Naive thymus-derived CD4-positive, alpha-beta T cell (primary cell): ENCODE results near the gene JAG2. TPM values are rescaled to one million over a fixed set of nuclear protein-coding genes. Genes with fewer than 3 reads are reported as not detected.

Source experiments
- ATAC-seq: fragments of 150-1000 bp; cut with Tn5 transposase; 2 replicates; pipeline ENCODE4 v1.10.0; 2021; ENCODE audit warnings: mild to moderate bottlenecking, moderate library complexity
- CTCF ChIA-PET: fragments of 350-600 bp; sonication (Branson Sonifier 250); formaldehyde crosslinking; loops from one replicate; lab custom pipeline; 2021; ENCODE audit warnings: antibody characterized with exemption; lab: Charles Lee
- POLR2A ChIA-PET: fragments of 350-600 bp; sonication (Branson Sonifier 250); formaldehyde crosslinking; loops from one replicate; lab custom pipeline; 2021; ENCODE audit warnings: antibody characterized with exemption, inconsistent platforms; lab: Charles Lee
- DNase-seq, 9 donors: peaks; one replicate each; pipeline versions ENCODE4 v3.0.0 to v3.0.0-alpha.2; 2020 to 2022; ENCODE audit warnings: mixed read lengths in 1 of 9
- H3K27ac ChIP-seq: one replicate; pipeline ENCODE4 v1.7.0; 2013; ENCODE audit warnings: mild to moderate bottlenecking, low read depth, low read length, moderate library complexity
- H3K27me3 ChIP-seq, 2 donors: one replicate each; pipeline ENCODE4 v1.7.0; 2013; ENCODE audit warnings: low read length in 2 of 2, mild to moderate bottlenecking in 2 of 2, moderate library complexity in 2 of 2; ENCODE audit not compliant: control insufficient read depth in 2 of 2, insufficient read depth in 2 of 2
- H3K36me3 ChIP-seq, 3 experiments: 1 replicate in 2 of 3; 2 replicates in 1 of 3; pipeline ENCODE4 v1.7.0; 2013; ENCODE audit warnings: low read length in 3 of 3, mild to moderate bottlenecking in 3 of 3, moderate library complexity in 1 of 3; ENCODE audit not compliant: insufficient read depth in 3 of 3, control insufficient read depth in 2 of 3
- H3K4me1 ChIP-seq, 2 donors: one replicate each; pipeline ENCODE4 v1.7.0; 2013; ENCODE audit warnings: low read length in 2 of 2, mild to moderate bottlenecking in 2 of 2, moderate library complexity in 1 of 2; ENCODE audit not compliant: control insufficient read depth in 2 of 2, insufficient read depth in 2 of 2
- H3K4me3 ChIP-seq: 2 replicates; pipeline ENCODE4 v1.7.0; 2013; ENCODE audit warnings: mild to moderate bottlenecking, low read length
- H3K9me3 ChIP-seq, 3 experiments: 1 replicate in 2 of 3; 2 replicates in 1 of 3; pipeline ENCODE4 v1.7.0; 2013; ENCODE audit warnings: low read length in 3 of 3; ENCODE audit not compliant: control insufficient read depth in 2 of 3
- H3K27ac Mint-ChIP-seq, 9 donors: one replicate each; pipeline ENCODE4 v1.8.0; 2020 to 2022; ENCODE audit warnings: mixed read lengths in 9 of 9, mild to moderate bottlenecking in 8 of 9, moderate library complexity in 5 of 9, inconsistent platforms in 2 of 9
- H3K27me3 Mint-ChIP-seq, 5 donors: one replicate each; pipeline ENCODE4 v1.8.0; 2021 to 2022; ENCODE audit warnings: mixed read lengths in 5 of 5, mild to moderate bottlenecking in 1 of 5
- H3K36me3 Mint-ChIP-seq, 5 donors: one replicate each; pipeline ENCODE4 v1.8.0; 2020 to 2022; ENCODE audit warnings: mixed read lengths in 5 of 5, mild to moderate bottlenecking in 3 of 5, inconsistent platforms in 1 of 5
- H3K4me1 Mint-ChIP-seq, 7 donors: one replicate each; pipeline ENCODE4 v1.8.0; 2020 to 2022; ENCODE audit warnings: mixed read lengths in 7 of 7, mild to moderate bottlenecking in 3 of 7, inconsistent platforms in 1 of 7
- H3K4me3 Mint-ChIP-seq, 10 donors: one replicate each; pipeline ENCODE4 v1.8.0; 2020 to 2022; ENCODE audit warnings: mild to moderate bottlenecking in 10 of 10, mixed read lengths in 10 of 10, moderate library complexity in 6 of 10, inconsistent platforms in 2 of 10
- H3K9me3 Mint-ChIP-seq, 11 donors: one replicate each; pipeline ENCODE4 v1.8.0; 2020 to 2022; ENCODE audit warnings: mixed read lengths in 11 of 11, mild to moderate bottlenecking in 4 of 11, inconsistent platforms in 1 of 11, moderate library complexity in 1 of 11
- intact Hi-C, 2 donors: fragments of 100-400 bp; cut with micrococcal nuclease; formaldehyde crosslinking; loops; one replicate each; pipeline ENCODE4 v1.15.1; 2023
- polyA plus RNA-seq, 2 donors: library from polyadenylated mRNA; unstranded; fragments of 300-500 nt; fragmentation: Illumina TruSeq; gene quantifications; one replicate each; pipeline ENCODE4 v1.2.3, GENCODE V29; 2021
- total RNA-seq, 6 experiments: library from RNA in 5 of 6; stranded (reverse) in 5 of 6; gene quantifications; 1 replicate in 5 of 6; 2 replicates in 1 of 6; pipeline ENCODE4 v1.2.3 and lab custom pipeline; 2021 to 2026

The JAG2 gene
- total and polyA plus RNA-seq, 7 experiments from 2014 or later = 0.21 to 5.7 (median 1.3) TPM; not detected in 1

GRCh38 chr14:105165761-105166485 lies 2.7 kb downstream of the JAG2 start:
- CTCF ChIA-PET = no interaction called here

GRCh38 chr14:105165134-105165704 lies 3.4 kb downstream of the JAG2 start:
- H3K9me3 ChIP-seq = no peaks in the 10 kb centered on the region
- peaks cover 0 to 18% (median 13%) of the 10 kb centered on the region in 5 donors for H3K27me3 Mint-ChIP-seq
- no peaks in the 10 kb centered on the region for H3K36me3 ChIP-seq
- H3K4me1 Mint-ChIP-seq = peaks cover 0 to 9% (median 5%) of the 10 kb centered on the region in 7 donors
- no peak overlapping the region for H3K27ac Mint-ChIP-seq
- no peaks in the 10 kb centered on the region for H3K36me3 Mint-ChIP-seq
- no peaks in the 10 kb centered on the region for H3K9me3 Mint-ChIP-seq
- H3K4me3 ChIP-seq = no peak overlapping the region
- ChIA-PET CTCF (interaction anchor here (0.6 kb wide), 1 partner anchor 247 kb away, joined by 3 read pairs; no protein-coding TSS in a partner anchor), POLR2A (no interaction called here)
- ATAC-seq (no peak), DNase-seq (no peak)
- H3K4me1 ChIP-seq = peaks cover 6 to 7% of the 10 kb centered on the region in 2 donors
- peaks cover 0 to 6% of the 10 kb centered on the region in 2 donors for H3K27me3 ChIP-seq
- peak overlapping the region in 3 of 10 donors; percentile 25 to 69 (median 51) for H3K4me3 Mint-ChIP-seq
- intact Hi-C loops = loop anchor here in 1 of 2 donors (5.0 kb wide), 1 partner anchor 73 kb away; no protein-coding TSS in a partner anchor
- H3K27ac ChIP-seq = no peak overlapping the region

More at GRCh38 chr14:105165761-105166485, 2.7 kb downstream of the JAG2 start:
- no peaks in the 10 kb centered on the region for H3K36me3 ChIP-seq
- no peaks in the 10 kb centered on the region for H3K9me3 ChIP-seq
- POLR2A ChIA-PET = no interaction called here
- H3K4me1 ChIP-seq = peaks cover 6 to 11% of the 10 kb centered on the region in 2 donors
- Mint-ChIP-seq H3K27me3 (peaks cover 0 to 20% (median 13%) of the 10 kb centered on the region in 5 donors), H3K4me3 (peak overlapping the region in 3 of 10 donors; percentile 25 to 69 (median 42)), H3K27ac (no peak overlapping the region), H3K4me1 (peaks cover 0 to 9% (median 5%) of the 10 kb centered on the region in 7 donors), H3K9me3 (no peaks in the 10 kb centered on the region), H3K36me3 (no peaks in the 10 kb centered on the region)
- DNase-seq (no peak), ATAC-seq (no peak)
- H3K27me3 ChIP-seq = peaks cover 0 to 6% of the 10 kb centered on the region in 2 donors
- H3K4me3 ChIP-seq = no peak overlapping the region
- no peak overlapping the region for H3K27ac ChIP-seq
- intact Hi-C loops = loop anchor here in 1 of 2 donors (5.0 kb wide), 1 partner anchor 74 kb away; no protein-coding TSS in a partner anchor

- ATAC-seq = no peak
- H3K4me3 Mint-ChIP-seq = no peak overlapping the region
- no peak overlapping the region for H3K27ac ChIP-seq
- H3K4me1 Mint-ChIP-seq = peaks cover 0 to 3% (median 0%) of the 10 kb centered on the region in 7 donors
- no peaks in the 10 kb centered on the region for H3K9me3 ChIP-seq
- H3K36me3 ChIP-seq = no peaks in the 10 kb centered on the region
- H3K27me3 ChIP-seq = no peaks in the 10 kb centered on the region
- H3K36me3 Mint-ChIP-seq = no peaks in the 10 kb centered on the region
- CTCF ChIA-PET = no interaction called here
- H3K9me3 Mint-ChIP-seq = no peaks in the 10 kb centered on the region
- POLR2A ChIA-PET = no interaction called here
- no peak overlapping the region for H3K4me3 ChIP-seq
- peaks cover 0 to 8% (median 3%) of the 10 kb centered on the region in 5 donors for H3K27me3 Mint-ChIP-seq
- H3K27ac Mint-ChIP-seq = no peak overlapping the region
- intact Hi-C loops = no loop called here
- H3K4me1 ChIP-seq = no peaks in the 10 kb centered on the region
- no peak for DNase-seq
These were observed 5.4 kb downstream of the JAG2 start for GRCh38 chr14:105163040-105163742.

DNA sequence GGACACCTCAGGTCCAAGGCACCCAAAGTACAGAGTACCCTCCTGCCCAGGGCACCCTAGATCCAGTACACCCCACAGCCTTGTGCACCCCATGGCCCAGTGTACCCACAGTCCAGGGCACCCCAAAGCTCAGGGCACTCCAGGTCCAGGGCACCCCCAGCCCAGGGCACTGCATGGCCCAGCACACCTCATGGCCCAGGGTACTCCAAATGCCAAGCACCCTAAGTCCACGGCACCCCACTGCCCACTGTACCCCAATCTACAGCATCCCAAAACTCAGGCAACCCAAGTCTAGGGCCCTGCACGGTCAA lies 6.0 kb downstream of the JAG2 start:
- H3K9me3 ChIP-seq = no peaks in the 10 kb centered on the region
- no peak for DNase-seq
- intact Hi-C loops = no loop called here
- H3K36me3 ChIP-seq = no peaks in the 10 kb centered on the region
- H3K4me3 ChIP-seq = no peak overlapping the region
- H3K27ac ChIP-seq = no peak overlapping the region
- ChIA-PET CTCF (no interaction called here), POLR2A (no interaction called here)
- peaks cover 0 to 3% (median 0%) of the 10 kb centered on the region in 7 donors for H3K4me1 Mint-ChIP-seq
- no peaks in the 10 kb centered on the region for H3K36me3 Mint-ChIP-seq
- peaks cover 0 to 8% (median 3%) of the 10 kb centered on the region in 5 donors for H3K27me3 Mint-ChIP-seq
- no peak for ATAC-seq
- H3K27me3 ChIP-seq = no peaks in the 10 kb centered on the region
- H3K9me3 Mint-ChIP-seq = no peaks in the 10 kb centered on the region
- no peak overlapping the region for H3K4me3 Mint-ChIP-seq
- no peak overlapping the region for H3K27ac Mint-ChIP-seq
- no peaks in the 10 kb centered on the region for H3K4me1 ChIP-seq

DNA sequence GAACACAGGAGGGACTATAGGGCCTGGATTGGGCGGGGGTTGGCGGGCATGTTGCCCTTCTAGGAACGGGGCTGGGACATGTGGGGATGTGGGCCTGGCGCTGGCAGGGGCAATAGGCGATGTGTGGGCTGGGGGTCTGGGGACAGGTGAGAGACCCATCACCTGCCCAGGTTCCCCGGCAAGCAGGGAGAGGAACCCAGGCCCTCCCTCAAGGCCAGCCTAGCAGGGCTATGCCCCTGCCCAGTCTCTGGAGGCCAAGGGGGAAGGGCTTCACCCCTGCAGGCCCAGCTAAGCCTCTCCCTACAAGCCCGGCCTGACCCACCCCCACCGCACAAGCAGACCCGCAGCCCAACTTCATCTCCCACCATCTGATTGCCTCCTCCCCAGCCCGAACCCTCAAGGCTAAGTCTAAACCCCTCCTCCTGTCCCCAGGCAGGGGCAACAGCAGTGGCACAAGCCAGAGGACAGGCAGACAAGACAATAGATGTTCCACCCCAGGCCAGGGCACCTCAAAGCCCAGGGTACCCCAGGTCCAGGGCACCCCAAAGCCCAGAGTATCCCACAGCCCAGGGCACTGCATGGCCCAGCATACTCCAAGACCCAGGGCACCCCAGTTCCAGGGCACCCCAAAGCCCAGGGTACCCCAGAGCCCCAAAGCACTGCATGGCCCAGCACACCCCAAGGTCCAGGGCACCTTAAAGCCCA lies 6.5 kb downstream of the JAG2 start:
- Mint-ChIP-seq H3K4me3 (no peak overlapping the region), H3K9me3 (no peaks in the 10 kb centered on the region), H3K4me1 (peaks cover 0 to 3% (median 0%) of the 10 kb centered on the region in 7 donors), H3K36me3 (no peaks in the 10 kb centered on the region), H3K27me3 (peaks cover 0 to 8% (median 3%) of the 10 kb centered on the region in 5 donors), H3K27ac (no peak overlapping the region)
- DNase-seq (no peak), ATAC-seq (peak; percentile 57)
- Histone ChIP-seq H3K4me1 (no peaks in the 10 kb centered on the region), H3K36me3 (no peaks in the 10 kb centered on the region), H3K27me3 (no peaks in the 10 kb centered on the region), H3K4me3 (no peak overlapping the region), H3K27ac (no peak overlapping the region), H3K9me3 (no peaks in the 10 kb centered on the region)
- intact Hi-C loops = no loop called here
- POLR2A ChIA-PET = no interaction called here
- CTCF ChIA-PET = no interaction called here

DNA sequence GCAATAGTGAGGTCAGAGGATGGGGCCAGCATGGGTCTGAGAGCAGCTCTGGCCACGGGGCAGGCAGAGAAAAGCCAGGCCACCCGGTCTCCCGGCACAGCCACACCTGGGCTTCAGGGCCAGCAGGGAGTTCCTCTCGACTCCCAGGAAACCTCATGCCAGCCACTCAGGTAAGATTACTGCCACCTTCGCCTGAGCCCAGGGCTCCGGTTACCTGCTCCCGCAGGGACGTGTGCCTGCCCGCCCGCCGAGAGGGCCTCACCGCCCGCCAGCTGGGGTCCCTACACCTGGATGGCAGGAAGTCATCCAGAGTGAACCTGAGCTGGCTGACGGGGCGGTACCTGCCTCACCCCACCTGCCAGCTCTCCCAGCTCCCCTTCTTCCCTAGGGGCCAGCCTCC lies 7.3 kb downstream of the JAG2 start:
- ATAC-seq = no peak
- no peak overlapping the region for H3K4me3 ChIP-seq
- no peak overlapping the region for H3K27ac ChIP-seq
- CTCF ChIA-PET = no interaction called here
- Mint-ChIP-seq H3K27me3 (peaks cover 0 to under 1% (median 0%) of the 10 kb centered on the region in 5 donors), H3K4me1 (no peaks in the 10 kb centered on the region), H3K36me3 (no peaks in the 10 kb centered on the region), H3K27ac (no peak overlapping the region), H3K4me3 (no peak overlapping the region), H3K9me3 (no peaks in the 10 kb centered on the region)
- intact Hi-C loops = no loop called here
- DNase-seq = no peak
- no peaks in the 10 kb centered on the region for H3K9me3 ChIP-seq
- POLR2A ChIA-PET = no interaction called here
- no peaks in the 10 kb centered on the region for H3K36me3 ChIP-seq
- H3K27me3 ChIP-seq = no peaks in the 10 kb centered on the region
- no peaks in the 10 kb centered on the region for H3K4me1 ChIP-seq
